Testis (tissue), 2 donors: ENCODE results near the gene TSACC.
"Not testable (repeated sequence)": the region's sequence is repeated elsewhere in the genome, so short reads cannot be mapped to it uniquely, and the experiment has no call there.

ENCODE experiments used
- CTCF ChIP-seq, 3 experiments: fragments of 450-650 bp in 2 of 3; fragments of 200-600 bp in 1 of 3; sonication (generic) in 1 of 3; IDR thresholded peaks; one replicate each; pipeline ENCODE4 v1.5.1; 2016 to 2019; ENCODE audit warnings: antibody characterized with exemption in 3 of 3, mild to moderate bottlenecking in 2 of 3, moderate library complexity in 1 of 3
- POLR2A ChIP-seq: fragments of 450-650 bp; IDR thresholded peaks from one replicate; pipeline ENCODE4 v1.6.1; 2017; ENCODE audit warnings: antibody characterized with exemption, mild to moderate bottlenecking, moderate library complexity

- not testable (repeated sequence) for TF ChIP-seq POLR2A; CTCF (IDR thresholded peaks at IDR 0.05)
Measured at GRCh38 chr1:156352481-156352880, 14.2 kb downstream of the TSACC start.
